BJ (cell line): ENCODE measurements around the gene FOXP2. TPM values are rescaled to one million over a fixed set of nuclear protein-coding genes. Genes with fewer than 3 reads are reported as not detected.
"Not testable (repeated sequence)": the region's sequence is repeated elsewhere in the genome, so short reads cannot be mapped to it uniquely, and the experiment has no call there.

Experiments used
- CTCF ChIA-PET: fragments of 350-600 bp; formaldehyde crosslinking; extraction: SDS; loops from one replicate; lab custom pipeline; 2021; ENCODE audit warnings: antibody characterized with exemption, inconsistent platforms; lab: Yijun Ruan, JAX
- POLR2A ChIA-PET: fragments of 300-600 bp; sonication (Branson Sonifier 250); formaldehyde crosslinking; extraction: SDS; loops from one replicate; lab custom pipeline; 2021; ENCODE audit warnings: antibody characterized with exemption; lab: Charles Lee
- DNase-seq: peaks from one replicate; pipeline ENCODE4 v3.0.0-alpha.2; 2011; ENCODE audit warnings: low read depth
- H3K27me3 ChIP-seq: 2 replicates; pipeline ENCODE4 v1.6.0; 2011; ENCODE audit warnings: low read length; ENCODE audit not compliant: control insufficient read depth, insufficient read depth
- H3K36me3 ChIP-seq: 2 replicates; pipeline ENCODE4 v1.5.1; 2011; ENCODE audit warnings: low read length; ENCODE audit not compliant: control insufficient read depth, insufficient read depth
- H3K4me3 ChIP-seq: 2 replicates; pipeline ENCODE4 v1.5.1; 2011; ENCODE audit warnings: low read depth, mild to moderate bottlenecking, control low read depth, low read length
- polyA plus RNA-seq: library from polyadenylated mRNA; depleted of rRNA; stranded (reverse); fragments of >200 nt; gene quantifications from 2 replicates; pipeline ENCODE4 v1.2.3, GENCODE V29; 2011
- TF ChIP-seq, protein P1 (sequence below): IDR thresholded peaks from 2 replicates; pipeline ENCODE4 v1.5.1; 2011; ENCODE audit warnings: low read depth, mild to moderate bottlenecking, control low read depth, inconsistent platforms, low read length, moderate library complexity; ENCODE audit not compliant: insufficient read depth

Gene FOXP2
- polyA plus RNA-seq, 1 experiment = 0.66 TPM

DNA sequence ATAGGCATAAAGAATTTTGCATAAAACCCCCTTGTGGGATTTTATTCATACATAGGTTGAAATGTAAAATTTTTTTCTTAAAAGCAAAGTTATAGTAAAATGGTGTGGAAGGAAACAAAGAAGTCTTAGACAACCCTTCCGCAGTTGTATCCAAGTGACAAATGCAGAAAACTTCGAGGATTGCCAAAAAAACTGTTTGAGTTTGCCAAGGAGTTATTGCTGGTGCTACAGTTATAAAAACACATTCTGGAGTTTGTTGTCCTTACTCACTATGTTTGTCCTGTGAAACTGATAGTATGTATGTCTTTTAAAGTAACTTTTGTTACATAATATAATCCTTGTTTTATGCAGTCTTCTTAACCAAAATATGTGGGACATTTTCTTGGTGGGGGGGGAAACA lies 120.3 kb downstream of the FOXP2 start:
- H3K4me3 ChIP-seq = no peak overlapping the region
- no peaks in the 10 kb centered on the region for H3K27me3 ChIP-seq
- ChIA-PET POLR2A (no interaction called here), CTCF (no interaction called here)
- TF ChIP-seq, protein P1, sequence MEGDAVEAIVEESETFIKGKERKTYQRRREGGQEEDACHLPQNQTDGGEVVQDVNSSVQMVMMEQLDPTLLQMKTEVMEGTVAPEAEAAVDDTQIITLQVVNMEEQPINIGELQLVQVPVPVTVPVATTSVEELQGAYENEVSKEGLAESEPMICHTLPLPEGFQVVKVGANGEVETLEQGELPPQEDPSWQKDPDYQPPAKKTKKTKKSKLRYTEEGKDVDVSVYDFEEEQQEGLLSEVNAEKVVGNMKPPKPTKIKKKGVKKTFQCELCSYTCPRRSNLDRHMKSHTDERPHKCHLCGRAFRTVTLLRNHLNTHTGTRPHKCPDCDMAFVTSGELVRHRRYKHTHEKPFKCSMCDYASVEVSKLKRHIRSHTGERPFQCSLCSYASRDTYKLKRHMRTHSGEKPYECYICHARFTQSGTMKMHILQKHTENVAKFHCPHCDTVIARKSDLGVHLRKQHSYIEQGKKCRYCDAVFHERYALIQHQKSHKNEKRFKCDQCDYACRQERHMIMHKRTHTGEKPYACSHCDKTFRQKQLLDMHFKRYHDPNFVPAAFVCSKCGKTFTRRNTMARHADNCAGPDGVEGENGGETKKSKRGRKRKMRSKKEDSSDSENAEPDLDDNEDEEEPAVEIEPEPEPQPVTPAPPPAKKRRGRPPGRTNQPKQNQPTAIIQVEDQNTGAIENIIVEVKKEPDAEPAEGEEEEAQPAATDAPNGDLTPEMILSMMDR = no peak
- no peaks in the 10 kb centered on the region for H3K36me3 ChIP-seq
- no peak for DNase-seq

DNA sequence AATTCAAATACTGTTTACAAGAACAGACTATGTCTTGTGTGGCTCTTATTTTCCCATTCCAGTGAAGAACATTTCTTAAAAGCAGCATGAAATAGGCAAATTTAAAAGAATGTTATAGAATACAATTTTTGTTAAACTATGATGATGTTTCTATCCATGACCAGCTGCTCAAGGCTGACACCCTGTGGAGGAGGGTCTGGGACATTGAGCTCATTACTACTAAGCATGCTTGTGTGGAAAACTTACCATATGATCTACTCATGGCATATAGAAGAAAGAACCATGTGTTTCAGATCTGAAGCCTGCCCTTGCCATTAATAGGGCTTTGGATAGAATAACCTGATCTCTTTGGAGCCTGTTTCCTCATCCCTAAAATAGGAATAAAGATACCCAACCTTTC lies 125.0 kb downstream of the FOXP2 start:
- no peak for DNase-seq

DNA sequence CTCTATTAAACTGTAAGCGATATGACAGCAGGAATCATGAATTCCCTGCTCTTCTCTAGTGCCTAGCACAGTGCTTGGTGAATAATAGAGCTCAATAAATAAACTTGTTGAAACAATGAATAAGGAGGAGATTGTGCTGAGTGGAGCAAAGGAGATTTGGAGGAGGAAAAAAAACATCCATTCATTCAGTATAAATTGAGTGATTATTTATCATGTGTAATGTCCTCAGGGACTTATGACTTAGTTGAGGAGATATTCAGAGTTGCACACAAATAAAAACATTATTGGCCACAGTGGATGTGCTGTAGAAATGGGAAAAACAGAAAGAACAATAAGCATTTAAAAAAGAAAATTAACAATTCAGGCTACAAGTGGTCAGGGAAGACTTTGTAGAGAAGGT lies 125.7 kb downstream of the FOXP2 start:
- TF ChIP-seq, protein P1 = no peak
- no peaks in the 10 kb centered on the region for H3K27me3 ChIP-seq
- DNase-seq = no peak
- H3K4me3 ChIP-seq = no peak overlapping the region
- ChIA-PET POLR2A (no interaction called here), CTCF (no interaction called here)
- no peaks in the 10 kb centered on the region for H3K36me3 ChIP-seq

More for the DNA sequence above, 125.0 kb downstream of the FOXP2 start:
- ChIA-PET POLR2A (no interaction called here), CTCF (no interaction called here)
- Histone ChIP-seq H3K36me3 (no peaks in the 10 kb centered on the region), H3K27me3 (no peaks in the 10 kb centered on the region), H3K4me3 (no peak overlapping the region)
- TF ChIP-seq, protein P1 = peak; percentile 40

DNA sequence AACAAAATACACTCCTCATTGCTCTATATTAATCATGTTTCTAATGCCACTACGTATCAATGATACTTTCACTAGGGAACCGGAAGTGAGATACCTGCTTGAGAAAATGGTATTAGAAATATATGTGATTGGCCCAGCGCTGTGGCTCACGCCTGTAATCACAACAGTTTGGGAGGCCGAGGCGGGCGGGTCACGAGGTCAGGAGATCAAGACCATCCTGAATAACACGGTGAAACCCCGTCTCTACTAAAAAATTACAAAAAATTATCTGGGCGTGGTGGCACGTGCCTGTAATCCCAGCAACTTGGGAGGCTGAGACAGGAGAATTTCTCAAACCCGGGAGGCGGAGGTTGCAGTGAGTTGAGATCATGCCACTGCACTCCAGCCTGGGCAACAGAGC lies 132.7 kb downstream of the FOXP2 start:
- CTCF ChIA-PET, POLR2A ChIA-PET, H3K36me3 ChIP-seq, H3K27me3 ChIP-seq, DNase-seq, H3K4me3 ChIP-seq: not testable (repeated sequence)

DNA sequence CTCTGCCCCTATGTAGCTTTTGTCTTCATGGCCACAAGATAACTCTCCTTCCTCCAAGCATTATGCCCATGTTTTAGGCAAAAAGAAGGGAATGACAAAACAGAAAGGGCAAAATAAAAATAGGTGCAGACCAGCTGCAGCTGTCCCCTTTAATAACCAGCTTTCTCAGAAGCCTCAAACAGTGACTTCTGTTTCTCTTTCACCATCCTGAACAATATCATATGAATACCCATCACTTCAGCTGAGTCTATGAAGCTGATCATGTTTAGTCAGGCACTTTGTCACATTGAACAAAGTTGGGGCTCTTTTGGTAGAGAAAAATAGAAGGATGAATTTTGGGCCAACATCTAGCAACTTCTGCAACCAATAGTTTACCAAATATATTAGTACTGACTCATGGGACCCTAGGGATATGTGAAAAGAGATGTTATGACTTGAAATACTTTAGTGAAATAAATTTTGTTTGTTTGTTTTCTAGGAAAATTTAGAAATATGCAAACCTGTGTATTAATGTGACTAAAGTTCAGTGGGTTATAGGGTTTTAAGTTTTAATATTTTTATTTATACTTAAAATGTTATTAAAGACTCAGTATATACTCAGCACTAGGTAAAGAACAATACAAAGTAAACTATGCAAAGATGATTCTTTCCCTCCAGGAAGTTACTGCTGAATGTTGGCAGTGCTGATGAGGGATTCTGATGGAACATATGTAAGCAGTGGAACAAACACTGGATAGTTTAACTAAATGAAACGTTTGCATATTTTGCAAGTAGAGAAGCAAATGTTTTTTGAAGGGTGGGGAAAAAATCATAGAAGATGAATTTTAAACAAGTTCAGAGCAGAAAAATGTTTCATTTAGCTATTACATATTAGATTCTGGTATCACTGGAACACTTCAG lies 133.7 kb downstream of the FOXP2 start:
- ChIA-PET CTCF (no interaction called here), POLR2A (no interaction called here)
- no peaks in the 10 kb centered on the region for H3K27me3 ChIP-seq
- no peak overlapping the region for H3K4me3 ChIP-seq
- no peak for DNase-seq
- TF ChIP-seq, protein P1 = no peak
- H3K36me3 ChIP-seq = no peaks in the 10 kb centered on the region
